ENCODE measurements around the gene NDFIP2.

NDFIP2 gene

GRCh38 chr13:79501538-79502232 lies 20.7 kb downstream of the NDFIP2 start:
- Histone ChIP-seq H3K4me3 (no peak overlapping the region), H3K36me3 (no peaks in the 10 kb centered on the region), H3K9me3 (no peaks in the 10 kb centered on the region), H3K4me1 (no peaks in the 10 kb centered on the region), H3K27ac (no peak overlapping the region), H3K27me3 (no peaks in the 10 kb centered on the region)
- DNase-seq: no peak
- no peak for TF ChIP-seq CTCF (IDR thresholded peaks at IDR 0.05)
- intact Hi-C loops (cut with DNase I; ENCODE audit: low total_unique reads): no loop called here

GRCh38 chr13:79502859-79503468 lies 22.0 kb downstream of the NDFIP2 start:
- Histone ChIP-seq H3K4me3 (no peak overlapping the region), H3K27ac (no peak overlapping the region), H3K27me3 (no peaks in the 10 kb centered on the region), H3K36me3 (no peaks in the 10 kb centered on the region), H3K9me3 (no peaks in the 10 kb centered on the region), H3K4me1 (no peaks in the 10 kb centered on the region)
- TF ChIP-seq CTCF (IDR thresholded peaks at IDR 0.05): no peak
- intact Hi-C loops (cut with DNase I; ENCODE audit: low total_unique reads): no loop called here
- no peak for DNase-seq

DNA sequence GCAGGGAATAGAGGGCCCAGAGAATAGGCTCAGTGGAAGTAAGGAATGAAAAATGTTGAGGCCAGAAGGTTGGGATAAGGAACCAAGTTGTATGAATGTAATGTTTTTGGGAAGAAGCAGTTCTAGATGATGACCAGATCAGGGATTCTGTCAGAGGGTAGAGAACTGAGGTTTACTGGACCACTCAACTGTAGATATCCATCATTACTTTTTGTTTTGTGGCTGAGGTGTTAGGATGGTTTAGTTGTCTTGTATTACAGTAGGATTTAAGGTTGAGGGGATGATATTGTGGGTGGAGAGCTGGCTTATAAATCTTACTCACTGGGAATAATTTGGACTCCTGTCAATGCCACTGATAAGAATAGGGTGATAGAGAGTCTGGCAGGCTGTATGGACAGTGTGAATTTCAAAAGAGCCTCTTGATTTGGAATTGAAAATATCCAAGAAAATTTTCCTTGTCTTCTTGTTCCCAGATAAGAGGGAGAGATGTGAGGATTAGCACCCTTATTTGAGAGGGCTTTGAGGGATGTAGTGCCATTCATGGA lies 22.6 kb downstream of the NDFIP2 start:
- Histone ChIP-seq H3K4me1 (no peaks in the 10 kb centered on the region), H3K4me3 (no peak overlapping the region), H3K27me3 (no peaks in the 10 kb centered on the region), H3K9me3 (no peaks in the 10 kb centered on the region), H3K27ac (no peak overlapping the region), H3K36me3 (no peaks in the 10 kb centered on the region)
- TF ChIP-seq CTCF (IDR thresholded peaks at IDR 0.05): no peak
- intact Hi-C loops (cut with DNase I; ENCODE audit: low total_unique reads): no loop called here
- no peak for DNase-seq

DNA sequence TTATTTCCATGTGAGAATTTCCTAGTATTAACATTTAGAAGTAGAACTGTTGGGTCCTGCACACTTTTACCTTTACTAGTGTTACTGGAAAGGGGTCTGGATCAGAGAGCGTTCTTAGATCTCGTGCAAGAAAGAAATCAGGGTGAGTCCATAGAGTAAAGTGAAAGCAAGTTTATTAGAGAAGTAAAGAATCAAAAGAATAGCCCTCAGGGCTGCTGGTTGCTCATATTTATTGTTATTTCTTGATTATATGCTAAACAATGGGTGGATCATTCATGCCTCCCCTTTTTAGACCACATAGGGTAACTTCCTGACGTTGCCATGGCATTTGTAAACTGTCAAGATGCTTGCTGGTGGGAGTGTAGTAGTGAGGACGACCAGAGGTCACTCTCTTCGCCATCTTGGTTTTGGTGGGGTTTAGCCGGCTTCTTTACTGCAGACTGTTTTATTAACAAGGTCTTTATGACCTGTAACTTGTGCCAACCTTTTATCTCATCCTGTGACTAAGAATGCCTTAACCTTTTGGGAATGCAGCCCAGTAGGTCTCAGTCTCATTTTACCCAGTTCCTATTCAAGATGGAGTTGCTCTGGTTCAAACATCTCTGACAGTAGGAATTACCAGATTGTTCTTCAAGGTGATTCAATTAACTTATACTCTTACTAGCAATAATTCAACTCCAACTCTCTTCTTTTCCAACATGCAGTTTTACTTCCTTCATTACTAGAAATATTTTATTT lies 27.4 kb downstream of the NDFIP2 start:
- no peak overlapping the region for H3K4me3 ChIP-seq
- DNase-seq: no peak
- H3K27ac ChIP-seq: no peak overlapping the region
- H3K36me3 ChIP-seq: no peaks in the 10 kb centered on the region
- intact Hi-C loops (cut with DNase I; ENCODE audit: low total_unique reads): no loop called here
- H3K9me3 ChIP-seq: no peaks in the 10 kb centered on the region
- TF ChIP-seq CTCF (IDR thresholded peaks at IDR 0.05): no peak
- H3K4me1 ChIP-seq: no peaks in the 10 kb centered on the region
- H3K27me3 ChIP-seq: no peaks in the 10 kb centered on the region

- intact Hi-C loops (cut with DNase I; ENCODE audit: low total_unique reads): no loop called here
These were observed 30.7 kb downstream of the NDFIP2 start for GRCh38 chr13:79511611-79512010.

More at GRCh38 chr13:79511611-79512010, 30.7 kb downstream of the NDFIP2 start:
- TF ChIP-seq CTCF (IDR thresholded peaks at IDR 0.05): no peak
- no peaks in the 10 kb centered on the region for H3K9me3 ChIP-seq
- no peak for DNase-seq
- H3K4me1 ChIP-seq: peaks cover 0 to 3% (median 0%) of the 10 kb centered on the region in 4 donors
- H3K27ac ChIP-seq: no peak overlapping the region
- no peak overlapping the region for H3K4me3 ChIP-seq
- H3K36me3 ChIP-seq: no peaks in the 10 kb centered on the region
- no peaks in the 10 kb centered on the region for H3K27me3 ChIP-seq
